ENCODE data around the gene S100A10.

GRCh38 chr1:152020849-152021248 is 27.2 kb upstream of the S100A10 start:
- TF ChIP-seq GATA2 (IDR thresholded peaks at IDR 0.05; ENCODE audit: low read depth, low read length) (no peak), GATA3 (IDR thresholded peaks at IDR 0.05; ENCODE audit: low read depth, low read length) (no peak)
